ENCODE measurements around the gene FMOD.

Gene FMOD

DNA sequence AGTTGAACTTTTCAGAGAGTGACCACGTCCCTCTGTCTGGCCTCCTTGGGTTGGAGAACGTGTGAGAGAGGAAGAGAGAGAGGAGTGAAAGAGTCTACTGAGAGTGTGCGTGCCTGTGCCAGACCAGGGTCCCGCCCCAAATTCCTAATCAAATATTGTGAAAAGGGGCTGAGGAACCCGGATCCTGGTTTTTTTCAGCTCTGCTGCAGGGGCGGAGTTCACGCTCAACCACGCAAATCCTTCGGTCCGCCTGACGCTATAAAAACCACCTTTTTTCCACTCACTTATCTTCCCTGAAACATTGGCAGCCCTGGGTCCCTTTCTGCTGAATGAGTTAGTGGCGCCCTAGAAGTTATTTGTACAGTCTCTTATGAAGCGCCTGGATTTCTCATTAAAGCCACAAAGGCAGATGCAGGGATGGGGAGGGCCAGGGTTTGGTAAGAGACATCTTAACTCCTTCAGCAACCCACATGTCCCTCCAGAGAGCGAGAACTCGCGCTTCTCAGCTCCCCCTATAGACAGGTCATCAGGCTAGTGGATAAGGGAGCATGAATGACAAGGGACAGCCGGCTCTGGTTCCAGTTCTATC, at the start of gene FMOD:
Gene FMOD, minus strand, starts transcription at position 86 of the 589 bp plus-strand sequence. CDS start 2,852 bp downstream, outside the sequence.
- no peak for DNase-seq

DNA sequence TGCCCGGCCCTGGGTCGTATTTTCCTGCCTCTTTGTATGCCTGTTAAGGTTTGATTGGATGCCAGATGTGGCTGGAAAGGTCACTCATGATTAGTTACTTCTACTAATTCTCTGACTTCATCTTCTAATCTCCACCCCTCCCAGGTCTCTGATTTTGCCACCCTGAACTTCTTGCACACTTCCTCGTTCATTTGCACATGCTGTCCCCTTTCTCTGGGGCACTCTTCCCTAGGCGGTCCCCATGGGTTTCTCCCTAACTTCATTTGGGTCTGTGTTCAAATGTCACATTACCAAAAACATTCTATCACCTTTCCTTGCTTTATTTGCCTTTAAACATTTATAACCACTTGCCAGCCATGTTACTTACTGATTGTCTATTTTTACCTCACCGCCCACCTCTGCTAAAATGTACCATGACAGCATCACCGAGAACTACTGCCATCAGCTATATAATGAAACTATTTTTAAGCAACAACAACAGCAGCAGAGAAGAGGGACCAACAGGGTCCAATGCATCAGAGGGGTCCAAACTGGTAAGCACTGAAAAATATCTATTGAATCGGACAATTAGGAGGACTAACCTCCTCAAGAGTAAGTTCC, 45.8 kb upstream of the FMOD start:
- DNase-seq = no peak

DNA sequence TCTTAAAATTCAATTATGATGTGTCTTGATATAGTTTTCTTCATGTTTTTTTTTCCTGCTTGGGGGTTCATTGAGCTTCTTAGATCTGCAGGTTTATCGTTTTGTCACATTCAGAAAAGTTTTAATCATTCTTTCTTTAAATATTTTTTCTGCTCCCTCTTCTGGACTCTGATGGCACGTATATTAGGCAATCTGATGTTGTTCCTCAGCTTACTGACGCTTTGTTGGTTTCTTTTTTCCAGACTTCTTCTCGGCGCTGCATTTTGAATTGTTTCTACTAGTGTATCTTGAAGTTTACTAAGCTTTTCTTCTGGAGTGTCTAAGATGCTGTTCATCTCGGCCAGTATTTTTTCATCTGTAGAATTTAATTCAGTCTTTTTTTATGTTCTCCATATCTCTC, 44.8 kb upstream of the FMOD start:
- DNase-seq = no peak

DNA sequence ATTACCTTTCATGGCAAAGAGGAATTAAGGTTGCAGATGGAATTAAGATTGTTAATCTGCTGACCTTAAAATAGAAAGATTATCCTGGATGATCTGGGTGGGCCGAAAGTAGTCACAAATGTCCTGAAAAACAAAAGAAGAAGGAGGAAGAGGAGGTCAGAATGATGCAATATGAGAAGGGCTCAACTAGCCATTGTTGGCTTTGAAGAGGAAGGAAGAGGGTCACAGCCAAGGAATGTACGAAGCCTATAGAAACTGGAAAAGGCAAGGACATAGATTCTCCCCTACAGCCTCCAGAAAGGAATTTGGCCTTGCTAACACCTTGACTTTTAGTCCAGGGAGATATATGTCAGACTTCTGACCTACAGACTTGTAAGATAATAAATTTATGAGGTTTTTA, 39.4 kb upstream of the FMOD start:
- no peak for DNase-seq

DNA sequence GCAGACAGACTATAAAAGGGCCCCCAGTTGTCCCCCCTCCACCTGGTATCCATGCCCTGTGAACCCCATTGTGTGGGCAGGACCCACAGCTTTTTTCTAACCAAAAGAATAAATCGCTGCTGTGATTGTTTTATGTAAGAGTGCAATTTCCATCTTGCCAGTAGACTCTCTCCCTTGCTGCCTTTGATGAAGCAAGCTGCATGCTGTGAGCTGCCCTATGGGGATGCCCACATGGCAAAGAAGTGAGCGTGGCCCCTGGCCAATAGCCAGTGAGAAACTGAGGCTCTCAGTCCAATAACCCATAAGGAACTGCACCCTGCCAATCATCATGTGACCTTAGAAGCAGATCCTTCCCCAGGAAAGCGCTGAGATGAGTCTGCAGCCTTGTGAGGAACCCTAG, 37.8 kb upstream of the FMOD start:
- no peak for DNase-seq

DNA sequence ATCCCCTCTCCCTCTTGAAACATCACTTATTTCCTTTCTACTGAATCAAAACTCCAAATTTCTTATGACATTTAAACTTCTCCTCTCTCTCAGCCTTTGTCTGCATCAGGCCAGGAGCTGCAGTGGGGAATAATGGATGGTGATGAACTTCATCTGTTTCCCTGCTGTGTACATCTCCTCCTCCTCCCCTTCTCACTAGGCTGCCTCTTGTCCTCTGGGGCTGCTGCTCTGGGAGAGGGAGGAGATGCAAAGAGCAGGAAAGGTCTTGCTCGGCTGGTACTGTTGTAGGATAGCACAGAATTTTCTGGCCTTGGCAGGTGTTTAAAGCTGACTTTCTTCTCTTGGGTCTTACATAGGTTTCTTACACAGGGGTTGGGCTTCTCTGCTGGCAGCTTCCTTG, 31.1 kb upstream of the FMOD start:
- DNase-seq = no peak

DNA sequence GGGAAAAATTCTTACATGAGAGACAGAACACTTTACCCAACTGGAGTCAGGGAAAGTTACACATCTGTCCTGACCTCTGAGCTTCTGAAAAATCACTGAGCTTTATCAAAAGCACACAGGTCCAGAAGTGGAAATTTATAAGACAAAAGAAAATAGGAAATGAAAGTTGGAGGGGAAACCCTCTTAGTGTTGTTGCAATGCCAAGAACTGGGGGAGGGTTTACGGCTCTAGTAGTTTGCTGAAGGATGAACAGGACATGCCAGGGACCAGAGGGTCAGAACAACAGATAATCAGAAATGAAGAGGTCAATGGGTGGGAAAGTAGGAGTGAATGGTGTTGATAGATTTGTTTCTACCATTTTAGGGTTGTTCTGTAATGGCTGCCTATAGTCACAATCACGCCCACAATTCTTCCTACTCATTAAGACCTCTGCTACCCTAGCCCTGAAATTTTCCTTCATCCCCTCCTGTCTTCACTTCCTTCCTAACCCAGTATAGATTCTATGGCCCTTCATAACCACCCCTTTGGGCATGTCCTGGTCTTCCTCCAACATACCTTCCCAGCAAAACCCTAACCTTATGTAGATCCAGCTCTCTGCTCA, 30.3 kb upstream of the FMOD start:
- DNase-seq = no peak

DNA sequence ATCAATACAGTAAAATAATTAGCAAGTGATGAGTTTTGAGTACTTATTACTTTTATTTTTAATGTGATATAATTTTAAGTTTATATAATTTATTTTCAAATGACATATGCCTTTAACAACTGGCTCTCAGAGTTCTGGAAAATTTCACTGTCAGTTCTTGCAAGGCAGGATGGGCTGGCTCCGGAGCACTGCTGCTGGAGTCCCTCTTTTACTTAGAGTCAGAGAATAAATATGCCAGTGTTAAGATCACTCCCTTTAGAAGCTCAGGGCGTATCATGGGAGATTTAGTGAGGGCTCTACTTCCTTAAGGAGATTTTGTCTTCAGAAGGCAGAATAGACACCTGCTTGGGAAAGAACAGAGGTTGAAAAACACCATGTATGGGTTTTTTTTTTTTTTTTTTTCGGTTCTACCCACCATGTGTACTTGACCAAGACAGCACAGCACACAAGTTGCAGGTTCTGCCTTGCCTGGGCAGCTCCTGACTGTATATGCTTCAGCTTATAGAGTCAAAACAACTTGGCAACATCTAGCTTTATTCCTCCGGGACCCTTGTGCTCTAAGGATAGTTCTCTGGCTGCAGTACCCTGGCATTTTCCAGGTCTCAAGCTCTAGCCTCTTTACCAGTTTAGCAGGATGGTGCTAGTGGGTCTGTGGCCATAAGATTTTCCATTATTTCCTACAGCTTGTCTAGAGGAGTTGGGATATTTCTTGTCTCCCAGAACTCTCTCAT, 29.7 kb upstream of the FMOD start:
- no peak for DNase-seq

DNA sequence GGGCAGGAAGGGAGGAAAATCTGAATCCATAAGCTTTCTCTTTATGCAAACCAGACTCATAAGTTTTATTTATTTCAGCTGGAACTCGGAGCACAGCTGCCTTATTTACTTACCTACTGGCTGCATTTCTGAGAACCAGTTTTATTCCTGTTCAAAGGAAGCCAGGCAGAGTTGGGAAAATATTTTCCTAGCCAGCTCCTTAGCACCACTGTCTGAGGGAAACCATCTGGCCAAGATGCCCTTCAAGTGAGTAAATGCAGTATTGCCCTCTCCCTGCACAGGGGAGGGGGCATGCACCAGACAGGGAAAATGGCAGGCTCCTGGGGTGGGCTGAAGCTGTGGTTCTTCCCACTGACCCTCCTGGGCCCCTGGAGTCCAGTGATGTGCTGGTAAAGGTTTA, 28.9 kb upstream of the FMOD start:
- DNase-seq = no peak

DNA sequence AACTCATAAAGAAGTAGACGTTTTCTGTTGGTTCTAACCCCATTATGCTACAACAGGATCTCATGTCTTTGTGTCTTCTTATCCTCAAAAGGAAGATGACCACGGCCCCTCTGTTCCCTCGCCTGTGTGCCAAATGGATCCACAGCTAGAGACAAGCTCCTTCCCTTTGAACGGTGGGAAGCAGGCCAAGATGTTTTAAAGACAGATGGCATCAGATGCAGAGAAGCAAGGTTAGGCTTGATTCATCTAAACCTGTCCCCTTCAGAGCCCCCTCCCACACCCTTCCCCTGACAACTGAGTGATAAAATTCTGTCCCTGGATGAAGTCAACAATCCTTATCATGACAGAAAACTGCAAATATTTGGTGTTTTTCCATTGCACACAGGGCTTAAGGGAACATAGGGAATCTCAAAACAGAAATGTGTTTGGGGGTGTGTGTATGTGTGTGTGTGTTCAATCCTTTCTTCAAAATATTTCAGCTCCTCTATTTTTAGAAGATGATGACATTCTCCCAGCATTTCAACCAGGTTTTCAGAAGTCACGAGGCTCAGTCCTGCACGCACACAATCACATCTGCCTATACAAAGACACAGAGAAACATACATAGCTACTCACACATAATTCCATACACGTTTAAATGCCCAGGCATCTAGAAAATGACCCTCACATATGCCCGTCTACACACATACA, 27.8 kb upstream of the FMOD start:
- DNase-seq = no peak

DNA sequence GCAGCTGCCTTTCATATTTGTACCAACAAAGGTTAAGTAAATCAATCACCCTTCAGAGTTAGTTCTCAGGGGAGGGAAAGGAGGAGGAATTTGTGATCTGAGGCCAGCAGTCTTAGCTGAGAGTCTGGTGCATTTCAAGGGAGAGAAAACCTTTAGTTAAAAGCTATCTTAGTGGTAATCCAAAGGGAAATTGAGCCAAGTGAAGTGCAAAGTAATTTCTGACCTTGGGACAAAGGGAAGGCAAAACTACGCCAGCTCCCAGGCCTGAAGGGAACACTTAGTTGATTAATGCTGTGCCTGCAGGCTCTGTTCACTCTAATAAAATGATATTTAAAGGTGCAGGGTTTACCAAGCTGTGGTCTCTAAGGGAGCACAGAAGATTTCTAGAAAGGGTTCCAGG, 23.1 kb upstream of the FMOD start:
- no peak for DNase-seq

DNA sequence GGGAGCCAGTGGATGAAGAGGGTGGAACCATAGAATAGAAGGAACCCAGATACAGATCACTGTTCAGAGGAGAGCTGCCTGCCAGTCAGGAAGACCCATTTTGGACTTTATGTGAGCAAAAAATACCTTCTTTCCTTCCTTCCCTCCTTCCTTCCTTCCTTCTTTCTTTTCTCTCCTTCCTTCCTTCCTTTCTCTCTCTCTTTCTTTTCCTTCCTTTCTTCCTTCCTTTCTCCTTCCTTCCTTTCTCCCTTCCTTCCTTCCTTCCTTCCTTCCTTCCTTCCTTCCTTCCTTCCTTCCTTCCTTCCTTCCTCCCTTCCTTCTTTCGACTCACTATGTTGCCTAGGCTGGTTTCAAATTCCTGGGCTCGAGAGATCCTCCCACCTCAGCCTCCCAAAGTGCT, 22.1 kb upstream of the FMOD start:
- DNase-seq = no peak

DNA sequence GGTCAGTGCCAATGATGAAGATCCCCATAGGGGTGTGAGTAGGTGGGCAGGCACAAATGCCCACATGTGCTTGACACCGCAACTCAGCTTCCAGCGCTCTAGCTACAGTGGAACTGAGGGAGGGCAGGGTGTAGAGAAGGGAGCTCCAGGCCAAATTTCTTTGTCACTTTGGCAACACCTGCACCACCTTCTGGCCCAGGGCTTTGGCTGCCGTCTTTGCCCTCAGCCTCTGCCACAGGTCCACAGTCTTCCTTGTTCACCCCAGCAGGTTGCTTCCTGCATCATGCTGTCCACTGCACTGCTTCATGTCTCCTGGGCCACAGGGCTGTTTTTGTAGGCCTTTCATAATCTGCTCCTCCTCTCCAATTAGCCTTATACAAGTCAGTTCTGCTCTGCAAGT, 20.4 kb upstream of the FMOD start:
- DNase-seq = no peak

DNA sequence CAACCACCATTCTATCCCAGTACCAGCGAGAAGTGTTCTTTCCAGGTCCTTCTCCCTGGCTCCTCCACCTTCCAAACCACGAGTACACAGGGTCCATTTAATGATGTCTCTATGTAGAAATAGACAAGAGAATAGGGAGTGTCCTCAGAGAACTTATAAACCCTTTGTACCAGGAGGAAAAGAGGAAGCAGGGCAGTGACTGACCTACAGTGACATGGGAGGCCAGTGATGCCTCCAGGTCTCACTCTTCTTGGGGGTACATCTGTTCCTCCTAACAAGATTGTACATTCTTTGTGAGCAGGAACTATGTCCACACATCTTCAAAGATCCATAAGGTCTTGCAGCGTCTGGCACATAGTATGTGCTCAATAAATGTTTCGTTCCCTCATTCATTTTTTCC, 18.7 kb upstream of the FMOD start:
- no peak for DNase-seq

DNA sequence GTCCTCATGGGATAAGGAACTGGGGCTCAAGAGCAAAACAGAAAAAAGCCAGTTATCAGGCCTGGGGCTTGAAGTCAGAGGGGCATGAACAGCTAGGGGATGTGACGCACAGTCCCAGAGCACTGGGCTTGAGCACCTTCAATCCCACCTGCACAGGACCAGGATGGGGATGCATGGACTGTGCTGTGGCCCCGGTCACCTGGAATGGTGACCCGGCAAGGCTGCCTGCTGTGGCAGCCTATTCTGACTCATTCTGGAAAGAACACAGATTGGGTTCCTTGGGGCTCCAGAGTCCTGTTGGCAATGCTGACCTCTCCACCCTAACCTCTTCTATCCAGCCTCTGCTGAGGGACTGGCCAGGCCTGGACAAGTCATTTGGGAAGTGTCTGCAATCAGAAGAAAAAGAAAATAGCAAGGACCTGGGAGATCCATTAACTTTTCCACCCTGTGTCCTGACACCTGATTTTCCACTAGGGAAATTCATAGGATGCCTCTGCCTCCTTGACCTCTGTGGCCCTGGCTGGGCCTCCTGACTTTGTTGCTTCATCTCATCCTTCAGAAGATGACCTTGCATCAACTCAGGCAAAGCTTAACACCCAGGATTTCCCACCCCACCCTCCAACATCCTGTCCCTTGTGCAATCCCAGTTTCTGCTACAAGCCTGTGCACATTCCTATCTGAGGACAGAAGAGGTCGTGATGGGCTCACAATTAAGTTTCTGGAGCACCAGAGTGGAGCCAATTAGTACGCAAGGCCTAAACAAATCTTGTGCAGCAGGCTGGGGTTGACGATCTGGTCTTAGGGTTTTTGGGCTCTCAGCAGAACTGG, 17.9 kb upstream of the FMOD start:
- no peak for DNase-seq

DNA sequence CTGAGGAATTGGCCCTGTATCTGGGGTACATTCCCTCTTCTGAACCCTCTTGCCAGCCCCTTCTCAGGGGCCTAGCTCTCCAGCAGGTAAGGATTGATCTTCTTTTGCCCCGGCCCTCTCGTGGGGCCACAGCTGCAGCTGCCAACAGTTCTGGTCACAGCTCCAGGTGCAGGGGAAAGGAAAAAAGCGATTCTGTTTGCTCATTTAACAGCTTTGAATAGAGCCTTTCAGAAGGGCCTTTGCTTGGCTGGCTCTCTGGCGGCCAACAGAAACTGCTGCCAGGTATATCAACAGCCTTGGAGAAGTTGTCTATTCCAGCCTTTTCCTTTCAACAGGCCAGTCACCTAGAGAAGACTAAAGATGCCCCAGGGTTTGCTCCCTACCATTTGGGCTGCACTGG, 16.1 kb upstream of the FMOD start:
- DNase-seq = no peak

DNA sequence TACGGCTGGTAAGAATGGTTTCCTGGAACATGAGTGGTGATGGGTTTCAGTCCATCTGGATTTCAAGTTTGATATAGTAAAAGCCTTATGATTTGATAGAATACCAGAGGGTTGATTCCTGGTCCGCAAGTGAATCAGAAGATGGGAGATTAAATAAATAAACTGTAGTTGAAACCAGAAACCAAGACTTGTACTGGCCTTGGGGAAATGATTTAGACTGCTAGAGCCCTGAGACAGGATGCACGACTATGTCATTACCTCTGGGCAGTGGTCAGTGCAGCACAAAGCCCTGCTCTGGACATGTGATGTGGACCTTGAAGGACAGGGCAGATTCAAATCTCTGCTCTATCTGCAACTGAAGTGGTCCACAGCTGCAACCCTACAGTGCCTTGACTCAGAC, 15.6 kb upstream of the FMOD start:
- no peak for DNase-seq

DNA sequence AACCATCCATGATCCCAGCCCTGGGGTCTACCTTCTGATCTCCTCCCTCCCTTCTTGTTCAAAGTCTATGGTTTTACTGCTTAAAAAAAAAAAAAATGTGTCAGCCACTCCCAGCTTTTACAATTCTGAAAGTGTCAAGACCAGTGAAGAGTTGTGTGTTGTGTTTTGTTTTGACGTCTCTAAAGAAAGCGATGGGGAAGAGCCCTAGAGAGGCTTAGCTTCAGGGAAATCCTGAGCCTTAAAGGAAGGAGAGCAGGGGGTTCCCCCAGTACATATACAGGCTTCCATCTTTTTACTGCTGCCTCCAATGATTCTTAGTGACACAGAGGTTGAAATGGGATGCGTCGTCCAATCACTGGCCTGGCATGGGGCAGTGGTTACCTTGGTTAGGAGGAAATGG, 13.9 kb upstream of the FMOD start:
- DNase-seq = no peak

DNA sequence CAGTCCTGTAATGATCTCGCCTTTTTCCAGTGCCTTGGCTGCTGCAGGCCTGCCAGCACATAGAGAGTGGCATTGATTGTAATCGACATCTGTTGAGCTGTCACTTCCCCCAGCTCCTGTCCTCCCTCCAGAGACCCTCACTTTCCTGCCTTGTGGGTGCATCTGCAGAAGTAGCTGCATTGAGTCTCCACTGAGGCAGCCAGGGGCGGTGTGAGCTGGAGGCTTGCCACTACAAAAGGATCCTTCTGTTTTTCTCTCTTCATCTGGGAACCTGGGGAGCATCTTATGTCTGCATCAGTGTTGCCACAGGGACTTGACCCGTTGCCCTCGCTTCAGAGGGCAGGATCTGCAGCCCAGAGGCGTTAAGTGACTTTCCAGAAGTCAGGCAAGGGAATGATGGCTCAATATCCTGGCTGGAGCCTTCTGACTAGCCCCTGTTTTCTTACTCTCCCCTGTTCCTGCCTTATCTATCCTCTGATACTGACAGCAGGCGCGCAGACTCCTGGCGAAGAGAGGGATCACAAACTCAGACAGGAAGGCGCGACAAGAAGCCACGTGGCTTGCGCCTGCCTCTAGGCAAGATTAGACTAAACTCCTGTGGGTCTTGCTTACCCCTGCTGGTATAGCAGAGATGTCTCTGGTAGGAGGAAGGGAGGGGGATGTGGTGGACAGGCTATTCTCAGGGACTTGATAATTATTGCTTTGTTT, 13.3 kb upstream of the FMOD start:
- DNase-seq = no peak

DNA sequence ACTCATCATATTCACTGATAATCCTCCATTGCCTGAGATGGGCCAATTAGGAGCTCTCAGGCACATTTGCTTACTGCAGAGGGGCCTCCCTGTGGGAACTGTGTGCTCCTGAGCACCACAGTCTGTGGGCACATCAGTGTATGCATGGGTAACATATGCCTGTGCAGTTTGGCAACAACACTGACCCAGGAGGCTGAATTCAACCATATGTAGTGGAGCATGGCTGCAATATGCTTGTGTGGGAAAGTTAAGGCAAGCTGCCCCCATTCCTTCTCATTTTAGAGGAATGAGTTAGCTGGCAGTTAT, 11.8 kb upstream of the FMOD start:
- no peak for DNase-seq

DNA sequence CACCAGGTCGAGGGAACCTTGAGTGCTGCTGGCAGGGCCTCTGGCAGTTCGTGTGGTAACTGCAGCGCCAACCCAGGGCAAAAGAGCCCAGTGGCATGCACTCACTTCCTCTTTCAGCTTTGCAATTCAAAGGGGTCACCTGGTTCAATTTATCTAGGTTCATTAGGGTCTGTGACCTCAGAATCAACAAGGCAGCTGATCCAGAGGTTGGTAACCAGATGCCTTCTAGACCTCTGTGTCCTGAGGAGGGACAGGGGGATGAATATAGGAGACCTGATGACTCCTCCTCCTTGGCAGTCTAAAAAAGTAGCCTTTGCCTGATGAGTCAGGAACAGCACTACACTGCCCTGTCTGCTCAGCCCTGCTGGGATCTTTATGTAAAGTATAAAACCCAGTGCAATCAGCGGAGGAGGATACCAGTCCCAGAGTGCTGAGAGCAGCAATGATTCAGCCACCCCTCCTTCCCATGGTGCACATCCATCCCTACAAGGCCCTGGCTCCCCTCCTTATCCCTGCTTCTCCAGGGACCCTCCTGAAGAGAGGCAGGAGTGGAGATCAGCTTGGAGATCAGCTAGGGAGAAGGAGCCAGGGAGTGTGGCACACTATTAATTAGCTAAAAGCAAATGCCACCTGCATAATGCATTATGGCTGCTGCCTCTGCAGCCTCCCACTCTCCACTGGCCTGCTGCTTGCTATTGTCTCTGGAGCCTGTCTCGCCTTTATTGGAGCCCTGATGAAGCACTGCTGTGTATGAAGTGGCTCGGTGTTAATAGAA, 11.2 kb upstream of the FMOD start:
- DNase-seq = no peak
